ENCODE results near the gene BRCA2.

- TF ChIP-seq EZH2 (IDR thresholded peaks at IDR 0.05; ENCODE audit: insufficient read depth, low read length) (no peak), CTCF (IDR thresholded peaks at IDR 0.05; ENCODE audit: insufficient read depth, low read depth, low read length) (no peak)
Measured at GRCh38 chr13:32300920-32301319, 14.4 kb upstream of the BRCA2 start.
